D721Med (cell line): Measurements from ENCODE around the gene TMEM238.
"Not testable (repeated sequence)": the region's sequence is repeated elsewhere in the genome, so short reads cannot be mapped to it uniquely, and the experiment has no call there.

Source experiments
- DNase-seq: peaks from one replicate; pipeline ENCODE4 v3.0.0; 2011; ENCODE audit warnings: low spot score; ENCODE audit not compliant: insufficient read length
- FAIRE-seq: peaks from 2 replicates; lab custom pipeline; 2011; peaks lifted over from hg19 to GRCh38; lab: Jason Lieb, UNC
- CTCF ChIP-seq: IDR thresholded peaks from 2 replicates; pipeline ENCODE4 v1.5.1; 2012; ENCODE audit warnings: mild to moderate bottlenecking, control low read depth; ENCODE audit not compliant: insufficient read depth; ENCODE audit errors: missing control alignments

TMEM238 gene

DNA sequence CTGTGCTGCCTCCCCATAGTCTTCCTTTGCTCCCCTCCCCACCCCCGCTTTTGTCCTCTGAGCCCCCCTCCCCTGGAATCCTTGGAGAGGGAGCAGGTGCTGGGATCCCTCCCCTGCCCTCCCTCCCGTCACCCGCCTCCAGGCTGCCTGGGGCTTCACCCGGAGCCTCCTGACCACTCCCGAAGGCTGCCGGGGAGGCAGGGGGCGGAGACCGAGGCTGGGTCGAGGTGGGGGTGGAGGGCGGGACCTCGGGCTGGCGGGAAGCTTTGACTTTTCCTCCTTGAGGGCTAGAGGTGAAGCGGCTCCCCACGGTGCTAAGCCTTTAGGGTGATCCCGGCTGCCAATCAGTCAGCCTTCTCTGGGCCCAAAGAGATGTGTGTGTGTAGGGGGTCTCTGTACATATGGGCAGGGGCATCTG is 42.9 kb downstream of the TMEM238 start:
- no peak for TF ChIP-seq CTCF
- DNase-seq: peak; percentile 94
- FAIRE-seq: no peak

- FAIRE-seq (no peak), DNase-seq (no peak)
- peak; percentile 24 for TF ChIP-seq CTCF
Measured at GRCh38 chr19:55340784-55341147, 43.3 kb downstream of the TMEM238 start.

DNA sequence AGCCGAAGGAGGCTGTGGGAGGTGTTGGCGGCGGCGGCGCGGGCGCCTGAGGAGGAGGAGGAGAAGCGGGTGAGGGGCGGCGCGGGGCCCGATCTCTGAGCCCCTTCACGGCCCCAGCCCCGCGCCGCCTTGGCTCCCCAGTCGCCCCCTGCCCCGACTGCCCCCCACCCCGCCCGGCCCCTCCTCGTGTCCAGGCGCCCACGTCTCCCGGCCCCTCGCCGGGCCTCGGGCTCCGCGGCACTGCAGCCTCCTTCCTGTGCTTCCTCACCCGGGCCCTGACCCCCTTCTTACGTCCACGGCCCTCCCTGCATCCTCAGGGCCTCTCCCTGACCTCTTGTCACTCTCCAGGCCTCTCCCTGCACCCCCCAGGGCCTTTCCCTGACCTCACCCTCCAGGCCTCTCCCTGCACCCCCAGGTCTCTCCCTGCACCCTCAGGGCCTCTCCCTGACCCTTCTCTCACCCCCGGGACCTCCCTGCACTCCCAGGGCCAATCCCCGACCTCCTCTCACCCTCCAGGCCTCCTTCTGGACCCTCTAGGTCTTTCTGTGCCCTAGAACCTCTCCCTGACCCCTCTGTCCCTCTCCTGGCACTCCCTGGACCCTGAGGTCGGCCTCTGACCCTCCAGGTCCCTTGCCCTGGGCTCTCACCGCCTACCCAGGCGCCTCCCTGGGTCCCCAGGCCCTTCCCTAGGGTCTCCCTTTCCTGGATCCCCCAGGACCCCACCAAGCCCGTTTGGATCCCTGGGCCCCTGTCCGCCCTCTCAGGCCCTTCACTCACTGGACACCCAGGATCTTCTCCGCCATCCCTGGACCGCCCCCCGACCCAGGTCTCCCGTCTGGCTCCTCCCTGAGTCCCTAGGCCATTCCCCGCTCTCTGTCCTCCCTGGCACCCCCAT is 44.0 kb downstream of the TMEM238 start:
- FAIRE-seq: no peak
- DNase-seq: no peak
- TF ChIP-seq CTCF: no peak

DNA sequence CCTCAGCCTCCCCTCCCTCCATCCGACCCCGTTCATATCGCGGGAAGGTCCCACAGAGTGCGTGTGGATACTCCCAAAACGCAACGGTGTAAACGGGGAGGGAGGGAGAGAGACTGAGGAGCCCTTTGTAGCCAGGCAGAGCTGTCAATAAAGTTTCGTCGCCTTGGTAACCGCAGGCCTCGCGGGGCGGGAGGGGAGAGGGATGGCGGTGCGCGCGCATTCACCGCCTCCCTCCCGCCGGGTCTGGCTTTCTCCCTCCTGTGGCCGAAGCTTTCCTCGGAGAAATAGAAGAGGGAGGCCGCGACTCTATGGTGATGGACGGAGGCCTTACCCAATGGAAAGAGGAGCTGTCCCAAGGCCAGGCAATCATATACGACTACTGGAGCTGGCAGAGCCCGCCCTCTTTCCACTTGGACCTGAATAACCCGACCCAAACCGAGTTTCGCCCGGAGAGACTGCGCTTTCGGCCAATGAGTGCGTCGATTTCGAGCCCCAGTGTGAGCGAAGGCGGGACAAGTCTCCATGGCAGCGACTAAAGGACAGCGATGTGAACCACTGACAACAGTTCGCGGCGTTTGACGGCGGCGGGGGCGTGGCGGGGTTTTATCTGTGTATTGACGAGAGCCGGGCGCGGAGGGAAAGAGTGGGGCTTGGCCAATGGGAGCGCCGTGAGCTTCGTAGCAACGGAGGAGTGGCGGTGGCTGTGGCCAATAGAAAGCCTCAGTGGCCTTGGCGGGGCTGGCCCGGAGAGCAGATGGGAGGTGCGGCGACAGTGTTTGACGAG is 44.8 kb downstream of the TMEM238 start, which contains the start of gene KMT5C:
TSS of gene KMT5C (plus strand) at position 772 of the 784 bp plus-strand sequence. CDS start 2,061 bp downstream, outside the sequence.
- peak; percentile 63 for FAIRE-seq
- TF ChIP-seq CTCF: peak; percentile 4
- DNase-seq: peak; percentile 86

- DNase-seq (no peak), FAIRE-seq (no peak)
- no peak for TF ChIP-seq CTCF
Measured at GRCh38 chr19:55336101-55336500, 48.0 kb downstream of the TMEM238 start.

GRCh38 chr19:55333870-55334269 is 50.2 kb downstream of the TMEM238 start:
- no peak for TF ChIP-seq CTCF
- no peak for DNase-seq
- no peak for FAIRE-seq

GRCh38 chr19:55329791-55330190 is 54.3 kb downstream of the TMEM238 start:
- DNase-seq, FAIRE-seq: not testable (repeated sequence)
